ENCODE results near the gene ETFBKMT. TPM values are rescaled to one million over a fixed set of nuclear protein-coding genes. Genes with fewer than 3 reads are reported as not detected.

Gene ETFBKMT, protein sequence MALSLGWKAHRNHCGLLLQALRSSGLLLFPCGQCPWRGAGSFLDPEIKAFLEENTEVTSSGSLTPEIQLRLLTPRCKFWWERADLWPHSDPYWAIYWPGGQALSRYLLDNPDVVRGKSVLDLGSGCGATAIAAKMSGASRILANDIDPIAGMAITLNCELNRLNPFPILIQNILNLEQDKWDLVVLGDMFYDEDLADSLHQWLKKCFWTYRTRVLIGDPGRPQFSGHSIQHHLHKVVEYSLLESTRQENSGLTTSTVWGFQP
- total RNA-seq, result 0.55 and 1.5 TPM in 2 replicates

- DNase-seq (ENCODE audit: low read depth), result peak; percentile 74
Measured at GRCh38 chr12:31659087-31659942, at the start of gene ETFBKMT. ETFBKMT (plus strand) TSS chr12:31659688; CDS start chr12:31661954, 2,266 bp downstream.

GRCh38 chr12:31612819-31613218, 46.7 kb upstream of the ETFBKMT start:
- no peak overlapping the region for H3K4me3 ChIP-seq (ENCODE audit: low read depth, low read length)
- H3K36me3 ChIP-seq (ENCODE audit: control insufficient read depth, insufficient read depth, low read length), result no peaks in the 10 kb centered on the region
- no peak for DNase-seq (ENCODE audit: low read depth)
- H3K27me3 ChIP-seq (ENCODE audit: control insufficient read depth, insufficient read depth, low read length), result no peaks in the 10 kb centered on the region
- TF ChIP-seq CTCF (IDR thresholded peaks at IDR 0.05; ENCODE audit: insufficient read depth, low read length, poor library complexity, severe bottlenecking), result no peak

More at GRCh38 chr12:31659087-31659942, at the start of gene ETFBKMT:
- TF ChIP-seq CTCF (IDR thresholded peaks at IDR 0.05; ENCODE audit: insufficient read depth, low read length, poor library complexity, severe bottlenecking), result peak; percentile 20
- no peaks in the 10 kb centered on the region for H3K36me3 ChIP-seq (ENCODE audit: control insufficient read depth, insufficient read depth, low read length)
- H3K4me3 ChIP-seq (ENCODE audit: low read depth, low read length), result peak within 1 kb of the TSS; percentile 59
- H3K27me3 ChIP-seq (ENCODE audit: control insufficient read depth, insufficient read depth, low read length), result no peaks in the 10 kb centered on the region

DNA sequence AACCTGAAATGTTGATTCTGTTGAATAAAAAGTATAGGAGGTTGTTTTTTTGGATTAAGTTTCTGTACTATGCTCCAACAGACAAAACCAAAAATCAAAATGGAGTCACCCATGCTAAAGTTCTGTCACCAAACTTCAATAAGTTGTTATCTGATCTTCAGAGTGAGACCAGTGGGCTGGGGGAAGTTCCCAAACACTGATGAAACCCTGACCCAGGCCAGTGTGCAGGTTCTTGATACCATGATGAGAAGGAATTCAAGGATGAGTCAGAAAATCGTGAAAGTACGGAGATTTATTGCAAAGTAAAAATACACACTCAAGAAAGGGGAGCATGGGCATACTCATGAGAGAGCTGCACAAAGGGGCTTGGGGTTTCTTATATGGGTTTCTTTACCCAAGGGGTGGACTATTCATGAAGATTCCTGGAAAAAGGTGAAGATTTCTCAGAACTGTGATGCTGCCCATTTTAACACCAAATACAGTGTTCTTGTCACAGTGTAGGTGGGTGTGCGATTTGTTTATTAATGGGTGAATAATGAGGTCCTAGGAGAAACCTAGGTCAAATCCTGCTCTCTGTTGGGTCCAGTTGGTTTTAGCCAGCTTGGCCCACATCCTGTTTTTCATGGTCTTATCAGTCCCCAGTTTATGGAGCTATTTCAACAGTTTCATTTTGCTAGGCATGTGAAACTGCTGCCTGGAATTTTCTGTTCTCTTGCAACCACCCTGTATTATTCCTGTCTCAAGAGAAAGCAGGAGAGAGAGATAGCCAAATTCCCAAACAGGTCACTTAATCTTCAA, 41.1 kb upstream of the ETFBKMT start:
- no peak for TF ChIP-seq CTCF (IDR thresholded peaks at IDR 0.05; ENCODE audit: insufficient read depth, low read length, poor library complexity, severe bottlenecking)

DNA sequence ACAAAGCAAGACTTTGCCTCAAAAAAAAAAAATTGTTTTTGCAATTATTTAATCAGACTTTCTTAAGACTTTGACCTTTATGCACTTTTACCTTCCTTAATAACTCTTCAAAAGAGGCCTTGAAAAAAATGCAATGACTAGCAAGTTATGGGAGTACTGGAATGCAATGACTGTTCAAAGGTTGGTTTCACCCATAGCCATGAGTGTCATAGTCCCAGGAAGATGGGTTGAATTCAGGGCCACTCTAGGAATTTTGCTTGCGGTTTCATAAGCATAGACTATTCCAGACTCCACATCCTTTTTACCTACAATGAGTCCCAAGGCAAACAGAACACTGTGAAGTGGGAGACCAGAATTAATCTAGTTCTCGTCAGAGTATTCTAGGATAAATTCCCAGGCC, 39.2 kb upstream of the ETFBKMT start:
- no peaks in the 10 kb centered on the region for H3K36me3 ChIP-seq (ENCODE audit: control insufficient read depth, insufficient read depth, low read length)
- TF ChIP-seq CTCF (IDR thresholded peaks at IDR 0.05; ENCODE audit: insufficient read depth, low read length, poor library complexity, severe bottlenecking), result no peak
- H3K27me3 ChIP-seq (ENCODE audit: control insufficient read depth, insufficient read depth, low read length), result no peaks in the 10 kb centered on the region
- no peak for DNase-seq (ENCODE audit: low read depth)
- no peak overlapping the region for H3K4me3 ChIP-seq (ENCODE audit: low read depth, low read length)

More for the DNA sequence above, 41.1 kb upstream of the ETFBKMT start:
- Histone ChIP-seq H3K4me3 (ENCODE audit: low read depth, low read length) (no peak overlapping the region), H3K27me3 (ENCODE audit: control insufficient read depth, insufficient read depth, low read length) (no peaks in the 10 kb centered on the region), H3K36me3 (ENCODE audit: control insufficient read depth, insufficient read depth, low read length) (no peaks in the 10 kb centered on the region)
- no peak for DNase-seq (ENCODE audit: low read depth)

- Histone ChIP-seq H3K36me3 (ENCODE audit: control insufficient read depth, insufficient read depth, low read length) (no peaks in the 10 kb centered on the region), H3K27me3 (ENCODE audit: control insufficient read depth, insufficient read depth, low read length) (no peaks in the 10 kb centered on the region), H3K4me3 (ENCODE audit: low read depth, low read length) (no peak overlapping the region)
- DNase-seq (ENCODE audit: low read depth), result no peak
- no peak for TF ChIP-seq CTCF (IDR thresholded peaks at IDR 0.05; ENCODE audit: insufficient read depth, low read length, poor library complexity, severe bottlenecking)
Measured at GRCh38 chr12:31622038-31622437, 37.5 kb upstream of the ETFBKMT start.
